AML-193 (cell line): ENCODE results near the gene GRIN2A.
"Not testable (repeated sequence)": the region's sequence is repeated elsewhere in the genome, so short reads cannot be mapped to it uniquely, and the experiment has no call there.

Source experiments
- DNase-seq, 2 experiments: peaks; one replicate each; lab custom pipeline; 2025; lab: John Stamatoyannopoulos, UW

The GRIN2A gene

GRCh38 chr16:9911989-9912388 lies 270.2 kb downstream of the GRIN2A start:
- no peak for DNase-seq

GRCh38 chr16:9911231-9911630 lies 271.0 kb downstream of the GRIN2A start:
- no peak for DNase-seq

GRCh38 chr16:9909072-9909825 lies 273.0 kb downstream of the GRIN2A start:
- DNase-seq, result no peak

GRCh38 chr16:9908613-9909012 lies 273.6 kb downstream of the GRIN2A start:
- no peak for DNase-seq

GRCh38 chr16:9907752-9908151 lies 274.5 kb downstream of the GRIN2A start:
- DNase-seq, result no peak

GRCh38 chr16:9906218-9906617 lies 276.0 kb downstream of the GRIN2A start:
- no peak for DNase-seq

GRCh38 chr16:9904526-9904925 lies 277.7 kb downstream of the GRIN2A start:
- no peak for DNase-seq

GRCh38 chr16:9900576-9900975 lies 281.7 kb downstream of the GRIN2A start:
- no peak for DNase-seq

GRCh38 chr16:9898555-9898954 lies 283.7 kb downstream of the GRIN2A start:
- no peak for DNase-seq

GRCh38 chr16:9898124-9898523 lies 284.1 kb downstream of the GRIN2A start:
- DNase-seq, result no peak

- DNase-seq, result no peak
These were observed 286.4 kb downstream of the GRIN2A start for GRCh38 chr16:9895817-9896216.

GRCh38 chr16:9885876-9886275 lies 296.4 kb downstream of the GRIN2A start:
- no peak for DNase-seq

- DNase-seq, result no peak
These were observed 296.8 kb downstream of the GRIN2A start for GRCh38 chr16:9885467-9885866.

GRCh38 chr16:9875981-9876380 lies 306.2 kb downstream of the GRIN2A start:
- not testable (repeated sequence) for DNase-seq

- no peak for DNase-seq
These were observed 308.0 kb downstream of the GRIN2A start for GRCh38 chr16:9874219-9874618.

- DNase-seq, result no peak
These were observed 311.3 kb downstream of the GRIN2A start for GRCh38 chr16:9870962-9871361.

GRCh38 chr16:9869776-9870175 lies 312.5 kb downstream of the GRIN2A start:
- no peak for DNase-seq

GRCh38 chr16:9868606-9869149 lies 313.6 kb downstream of the GRIN2A start:
- DNase-seq, result no peak

GRCh38 chr16:9867176-9867575 lies 315.1 kb downstream of the GRIN2A start:
- DNase-seq, result no peak

- DNase-seq, result no peak
These were observed 317.8 kb downstream of the GRIN2A start for GRCh38 chr16:9864461-9864860.

GRCh38 chr16:9862327-9862726 lies 319.9 kb downstream of the GRIN2A start:
- no peak for DNase-seq

- DNase-seq, result no peak
These were observed 321.4 kb downstream of the GRIN2A start for GRCh38 chr16:9860876-9861275.

- DNase-seq, result no peak
These were observed 322.4 kb downstream of the GRIN2A start for GRCh38 chr16:9859701-9860327.
